GM23248 (cell line): ENCODE measurements around the gene SUFU.

Experiments used
- EZH2 ChIP-seq: fragments of 200-600 bp; sonication (generic); IDR thresholded peaks from 2 replicates; pipeline ENCODE4 v1.6.1; 2018; ENCODE audit warnings: antibody characterized with exemption, mild to moderate bottlenecking; ENCODE audit not compliant: insufficient read depth, poor library complexity, severe bottlenecking
- EZH2phosphoT487 ChIP-seq: fragments of 200-600 bp; sonication (generic); IDR thresholded peaks from 2 replicates; pipeline ENCODE4 v1.6.1; 2018; ENCODE audit warnings: antibody characterized with exemption, moderate library complexity, mild to moderate bottlenecking, low read depth; ENCODE audit not compliant: insufficient read depth

- TF ChIP-seq EZH2phosphoT487 (no peak), EZH2 (no peak)
These were observed 36.3 kb downstream of the SUFU start for GRCh38 chr10:102540023-102540422.
